ENCODE results near the gene GRM1.

The GRM1 gene

DNA sequence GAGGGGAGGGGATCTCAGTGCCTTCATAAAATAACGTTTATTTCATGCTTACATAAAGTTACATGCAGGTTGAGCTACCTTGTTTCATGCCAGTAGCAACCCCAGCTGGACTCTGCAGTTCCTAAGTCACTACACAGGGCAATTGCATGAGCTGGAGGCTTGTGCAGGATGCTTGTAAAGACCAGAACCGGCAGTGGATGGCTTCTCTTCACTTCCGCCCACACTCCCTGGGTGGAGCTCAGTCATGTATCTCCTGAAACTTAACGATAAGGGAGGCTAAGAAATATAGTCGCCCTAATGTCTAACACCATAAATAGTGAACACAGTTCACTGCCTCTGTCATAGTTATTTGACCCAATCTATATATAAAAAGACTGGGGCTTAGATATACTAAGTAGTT, 415.3 kb downstream of the GRM1 start:
- no peaks in the 10 kb centered on the region for H3K36me3 ChIP-seq
- H3K9me3 ChIP-seq (ENCODE audit: severe bottlenecking), result no peaks in the 10 kb centered on the region
- TF ChIP-seq, protein P1, sequence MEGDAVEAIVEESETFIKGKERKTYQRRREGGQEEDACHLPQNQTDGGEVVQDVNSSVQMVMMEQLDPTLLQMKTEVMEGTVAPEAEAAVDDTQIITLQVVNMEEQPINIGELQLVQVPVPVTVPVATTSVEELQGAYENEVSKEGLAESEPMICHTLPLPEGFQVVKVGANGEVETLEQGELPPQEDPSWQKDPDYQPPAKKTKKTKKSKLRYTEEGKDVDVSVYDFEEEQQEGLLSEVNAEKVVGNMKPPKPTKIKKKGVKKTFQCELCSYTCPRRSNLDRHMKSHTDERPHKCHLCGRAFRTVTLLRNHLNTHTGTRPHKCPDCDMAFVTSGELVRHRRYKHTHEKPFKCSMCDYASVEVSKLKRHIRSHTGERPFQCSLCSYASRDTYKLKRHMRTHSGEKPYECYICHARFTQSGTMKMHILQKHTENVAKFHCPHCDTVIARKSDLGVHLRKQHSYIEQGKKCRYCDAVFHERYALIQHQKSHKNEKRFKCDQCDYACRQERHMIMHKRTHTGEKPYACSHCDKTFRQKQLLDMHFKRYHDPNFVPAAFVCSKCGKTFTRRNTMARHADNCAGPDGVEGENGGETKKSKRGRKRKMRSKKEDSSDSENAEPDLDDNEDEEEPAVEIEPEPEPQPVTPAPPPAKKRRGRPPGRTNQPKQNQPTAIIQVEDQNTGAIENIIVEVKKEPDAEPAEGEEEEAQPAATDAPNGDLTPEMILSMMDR (IDR thresholded peaks at IDR 0.05; ENCODE audit: low read depth, low read length), result no peak
- H3K27ac ChIP-seq, result no peak overlapping the region
- H3K27me3 ChIP-seq (ENCODE audit: insufficient read depth, low read depth, severe bottlenecking), result no peaks in the 10 kb centered on the region
- no peak for DNase-seq
- H3K4me3 ChIP-seq (ENCODE audit: low read depth, low read length), result no peak overlapping the region

DNA sequence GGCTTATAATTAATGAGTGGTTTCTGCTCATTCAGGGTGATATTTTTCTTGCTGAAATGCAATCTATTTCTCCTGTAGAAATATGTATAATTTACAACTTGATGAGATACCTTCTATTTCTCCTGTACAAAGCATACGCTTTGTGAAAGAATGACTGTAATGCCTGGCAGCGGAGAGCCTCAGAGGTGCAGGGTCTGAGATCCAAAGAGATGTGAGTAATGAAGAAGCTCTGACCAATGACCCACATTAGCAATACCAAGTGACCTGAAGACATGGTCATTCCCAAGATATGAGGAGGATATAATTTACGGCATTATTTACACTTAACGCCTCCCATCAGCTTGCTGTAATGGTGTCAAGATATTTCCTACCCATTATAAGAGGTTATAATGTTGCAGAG, 416.4 kb downstream of the GRM1 start:
- H3K27me3 ChIP-seq (ENCODE audit: insufficient read depth, low read depth, severe bottlenecking), result no peaks in the 10 kb centered on the region
- no peak for DNase-seq
- no peaks in the 10 kb centered on the region for H3K36me3 ChIP-seq
- H3K4me3 ChIP-seq (ENCODE audit: low read depth, low read length), result no peak overlapping the region
- H3K27ac ChIP-seq, result no peak overlapping the region
- TF ChIP-seq, protein P1 (IDR thresholded peaks at IDR 0.05; ENCODE audit: low read depth, low read length), result no peak
- no peaks in the 10 kb centered on the region for H3K9me3 ChIP-seq (ENCODE audit: severe bottlenecking)

DNA sequence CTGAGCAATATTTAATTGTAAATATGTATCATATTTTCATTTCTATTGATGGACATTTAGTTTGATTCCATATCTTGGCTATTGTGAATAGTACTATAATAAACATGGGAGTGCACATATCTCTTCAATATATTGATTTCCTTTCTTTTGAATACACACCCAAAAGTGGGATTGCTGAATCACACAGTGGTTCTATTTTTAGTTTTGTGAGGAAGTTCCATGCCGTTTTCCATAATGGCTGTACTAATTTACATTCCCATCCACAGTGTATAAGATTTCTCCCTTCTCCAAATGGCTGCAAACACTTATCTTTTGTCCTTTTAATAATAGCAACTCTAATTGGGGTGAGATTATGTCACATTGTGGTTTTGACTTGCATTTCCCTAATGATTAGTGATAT, 428.0 kb downstream of the GRM1 start:
- Histone ChIP-seq H3K27me3 (ENCODE audit: insufficient read depth, low read depth, severe bottlenecking) (no peaks in the 10 kb centered on the region), H3K4me3 (ENCODE audit: low read depth, low read length) (no peak overlapping the region), H3K36me3 (no peaks in the 10 kb centered on the region), H3K9me3 (ENCODE audit: severe bottlenecking) (no peaks in the 10 kb centered on the region), H3K27ac (no peak overlapping the region)
- TF ChIP-seq, protein P1 (IDR thresholded peaks at IDR 0.05; ENCODE audit: low read depth, low read length), result no peak
- DNase-seq, result no peak

DNA sequence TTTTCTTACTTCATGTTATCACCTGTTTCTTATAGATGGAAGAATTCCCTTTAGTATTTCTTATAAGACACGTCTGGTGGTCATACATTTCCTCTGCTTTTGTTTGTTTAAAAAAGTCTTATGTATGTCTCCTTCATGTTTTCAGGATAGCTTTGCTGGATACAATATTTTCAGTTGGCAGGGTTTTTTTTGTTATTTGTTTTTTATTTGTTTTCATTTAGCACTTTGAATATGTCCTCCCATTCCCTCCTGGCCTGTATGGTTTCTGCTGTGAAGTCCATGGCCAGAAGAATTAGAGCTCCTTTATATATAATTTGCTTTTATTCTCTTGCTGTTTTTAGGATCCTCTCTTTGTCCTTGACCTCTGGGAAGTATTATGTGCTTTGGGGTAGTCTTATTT, 432.1 kb downstream of the GRM1 start:
- no peaks in the 10 kb centered on the region for H3K9me3 ChIP-seq (ENCODE audit: severe bottlenecking)
- H3K27ac ChIP-seq, result no peak overlapping the region
- H3K36me3 ChIP-seq, result no peaks in the 10 kb centered on the region
- H3K4me3 ChIP-seq (ENCODE audit: low read depth, low read length), result no peak overlapping the region
- no peaks in the 10 kb centered on the region for H3K27me3 ChIP-seq (ENCODE audit: insufficient read depth, low read depth, severe bottlenecking)
- DNase-seq, result no peak
- TF ChIP-seq, protein P1 (IDR thresholded peaks at IDR 0.05; ENCODE audit: low read depth, low read length), result no peak

DNA sequence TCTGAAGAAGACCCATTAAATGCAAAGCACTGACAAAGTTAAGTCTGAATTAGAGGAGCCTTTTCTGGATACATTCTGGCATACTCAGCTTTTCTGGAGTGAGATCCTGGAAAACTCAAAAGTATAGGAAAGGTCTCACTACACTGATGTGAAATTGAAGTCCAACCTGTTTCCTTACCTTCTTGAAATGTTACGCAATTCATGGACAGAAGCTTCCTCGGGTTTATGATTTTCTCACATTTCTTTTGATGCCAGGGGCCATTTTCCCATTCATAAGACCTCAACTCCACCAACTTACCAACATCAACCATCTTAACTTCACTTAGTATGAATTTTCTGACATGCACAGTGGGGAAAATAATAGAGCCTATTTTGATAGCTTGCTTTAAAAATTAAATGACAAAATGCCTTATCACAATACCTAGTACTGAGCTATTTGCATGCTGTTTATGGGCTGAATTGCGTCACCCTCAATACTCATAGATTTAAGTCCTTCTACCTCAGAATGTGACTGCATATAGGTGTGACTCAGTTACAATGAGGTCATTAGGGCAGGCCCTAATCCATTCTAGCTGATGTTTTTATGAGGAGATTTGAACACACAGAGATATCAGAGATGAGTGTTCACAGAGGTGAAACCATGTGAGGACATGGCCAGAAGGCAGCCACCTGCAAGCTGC, 441.4 kb downstream of the GRM1 start:
- no peaks in the 10 kb centered on the region for H3K9me3 ChIP-seq (ENCODE audit: severe bottlenecking)
- TF ChIP-seq, protein P1 (IDR thresholded peaks at IDR 0.05; ENCODE audit: low read depth, low read length), result no peak

DNA sequence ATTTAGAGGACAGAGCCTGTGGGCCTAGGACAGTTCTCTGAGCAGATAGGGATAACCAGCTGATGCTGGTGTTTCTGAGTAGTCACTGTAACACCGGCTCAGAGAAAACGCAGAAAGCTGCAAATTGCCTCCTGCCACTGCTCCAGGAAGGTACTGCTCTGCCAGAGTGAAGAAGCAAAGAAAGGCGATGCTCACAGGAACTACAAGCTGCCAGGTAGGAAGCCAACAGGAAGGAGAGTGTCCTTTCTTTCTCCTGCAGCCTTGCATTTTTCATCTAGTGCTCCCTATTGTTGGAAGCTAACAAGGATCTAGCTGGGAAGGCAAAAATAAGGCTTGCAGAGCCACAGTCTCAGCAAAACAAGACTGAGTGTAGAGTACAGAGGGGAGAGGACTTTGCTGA, 444.1 kb downstream of the GRM1 start:
- TF ChIP-seq, protein P1 (IDR thresholded peaks at IDR 0.05; ENCODE audit: low read depth, low read length), result no peak
- no peak overlapping the region for H3K27ac ChIP-seq
- no peaks in the 10 kb centered on the region for H3K36me3 ChIP-seq
- no peaks in the 10 kb centered on the region for H3K27me3 ChIP-seq (ENCODE audit: insufficient read depth, low read depth, severe bottlenecking)
- DNase-seq, result no peak
- no peaks in the 10 kb centered on the region for H3K9me3 ChIP-seq (ENCODE audit: severe bottlenecking)
- H3K4me3 ChIP-seq (ENCODE audit: low read depth, low read length), result no peak overlapping the region

More for the DNA sequence above, 441.4 kb downstream of the GRM1 start:
- Histone ChIP-seq H3K27ac (no peak overlapping the region), H3K36me3 (no peaks in the 10 kb centered on the region), H3K4me3 (ENCODE audit: low read depth, low read length) (no peak overlapping the region), H3K27me3 (ENCODE audit: insufficient read depth, low read depth, severe bottlenecking) (no peaks in the 10 kb centered on the region)
- no peak for DNase-seq
